GM19193 (cell line): ENCODE measurements around the gene GNL2.

Source experiments
- POLR2A ChIP-seq: IDR thresholded peaks from 4 replicates; pipeline ENCODE4 v1.6.1; 2011; ENCODE audit not compliant: insufficient read depth, insufficient read length; ENCODE audit errors: extremely low read depth

The GNL2 gene

GRCh38 chr1:37595440-37596181 is at the start of gene GNL2:
TSS of gene GNL2 (minus strand) at chr1:37595937. CDS start at chr1:37595822, 115 bp downstream.
- TF ChIP-seq POLR2A, result peak; percentile 94

GRCh38 chr1:37641059-37641458 is 45.3 kb upstream of the GNL2 start:
- no peak for TF ChIP-seq POLR2A

- TF ChIP-seq POLR2A, result no peak
Observed at GRCh38 chr1:37636435-37636834, 40.7 kb upstream of the GNL2 start.

GRCh38 chr1:37634992-37635902 is 39.5 kb upstream of the GNL2 start:
- TF ChIP-seq POLR2A, result no peak

- no peak for TF ChIP-seq POLR2A
Observed at GRCh38 chr1:37634244-37634991, 38.7 kb upstream of the GNL2 start, which contains the start of gene RSPO1. TSS of gene RSPO1 (minus strand) at chr1:37634892. CDS start at chr1:37629661, 5,231 bp downstream.

GRCh38 chr1:37633938-37634243 is 38.2 kb upstream of the GNL2 start:
- no peak for TF ChIP-seq POLR2A

- no peak for TF ChIP-seq POLR2A
Observed at GRCh38 chr1:37633040-37633937, 37.6 kb upstream of the GNL2 start.

- TF ChIP-seq POLR2A, result no peak
Observed at GRCh38 chr1:37631036-37631435, 35.3 kb upstream of the GNL2 start.

- TF ChIP-seq POLR2A, result no peak
Observed at GRCh38 chr1:37630426-37631028, 34.8 kb upstream of the GNL2 start.

GRCh38 chr1:37629726-37630425 is 34.1 kb upstream of the GNL2 start:
- TF ChIP-seq POLR2A, result no peak

- TF ChIP-seq POLR2A, result no peak
Observed at GRCh38 chr1:37629008-37629407, 33.3 kb upstream of the GNL2 start.

GRCh38 chr1:37628026-37628556 is 32.4 kb upstream of the GNL2 start:
- no peak for TF ChIP-seq POLR2A

- no peak for TF ChIP-seq POLR2A
Observed at GRCh38 chr1:37622131-37622530, 26.4 kb upstream of the GNL2 start.
